HEK293T (cell line): ENCODE measurements around the gene BPHL.

ENCODE experiments used
- FOXA1 ChIP-seq: fragments of 450-650 bp; IDR thresholded peaks from 2 replicates; pipeline ENCODE4 v1.6.1; 2016; ENCODE audit warnings: mild to moderate bottlenecking
- SP1 ChIP-seq: fragments of 450-650 bp; IDR thresholded peaks from 2 replicates; pipeline ENCODE4 v1.6.1; 2017
- SUZ12 ChIP-seq: fragments of 450-650 bp; IDR thresholded peaks from 2 replicates; pipeline ENCODE4 v1.6.1; 2016; ENCODE audit warnings: mild to moderate bottlenecking

DNA sequence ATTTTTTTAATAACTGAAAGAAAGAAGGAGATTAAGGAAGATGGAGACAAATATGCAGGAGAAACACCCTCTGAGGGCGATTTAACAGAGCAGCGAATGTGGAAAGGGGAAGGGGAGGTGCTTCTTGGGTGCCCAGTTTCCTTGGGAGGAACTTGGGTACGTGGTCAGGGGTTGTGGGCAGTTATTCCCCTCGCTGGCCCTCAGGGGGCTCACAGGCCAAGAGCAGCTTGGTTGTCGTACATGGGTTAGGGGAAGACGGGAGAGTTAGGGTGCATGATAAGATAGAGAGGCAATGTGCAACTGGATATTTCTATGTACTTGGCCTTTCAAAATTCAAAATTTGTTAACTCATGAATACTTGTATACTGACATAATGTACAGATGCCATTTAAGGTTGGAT, 45.9 kb downstream of the BPHL start:
- no peak for TF ChIP-seq FOXA1
- TF ChIP-seq SUZ12 = no peak
- TF ChIP-seq SP1 = no peak
